IMR-90 (cell line): ENCODE data around the gene COG4. TPM values are rescaled to one million over a fixed set of nuclear protein-coding genes. Genes with fewer than 3 reads are reported as not detected.

ENCODE experiments used
- ATAC-seq: fragments of 200-7000 bp; cut with Tn5 transposase; 2 replicates; pipeline ENCODE4 v1.9.1; 2020; ENCODE audit warnings: low read depth, mild to moderate bottlenecking, moderate library complexity
- BruUV-seq: library from RNA; stranded (reverse); fragments of 400-500 nt; replicated peaks from 2 replicates; lab custom pipeline; 2021; lab: Mats Ljungman, UMichigan
- CTCF ChIA-PET: fragments of 300-600 bp; formaldehyde crosslinking; extraction: SDS; loops from one replicate; lab custom pipeline; 2021; ENCODE audit warnings: antibody characterized with exemption; lab: Yijun Ruan, JAX
- POLR2A ChIA-PET: fragments of 300-600 bp; sonication (Branson Sonifier 250); formaldehyde crosslinking; loops from one replicate; lab custom pipeline; 2022; ENCODE audit warnings: antibody characterized with exemption; ENCODE audit not compliant: unreplicated experiment; lab: Charles Lee
- DNase-seq: peaks from one replicate; pipeline ENCODE4 v3.0.0; 2013
- H2AFZ ChIP-seq: replicated peaks from 2 replicates; pipeline ENCODE3; 2013; ENCODE audit warnings: low read length, mild to moderate bottlenecking; ENCODE audit not compliant: poor library complexity
- H2AK5ac ChIP-seq: 2 replicates; pipeline ENCODE4 v1.6.1; 2013; ENCODE audit warnings: low read depth, low read length, inconsistent platforms
- H2AK9ac ChIP-seq: replicated peaks from 2 replicates; pipeline ENCODE3; 2013; ENCODE audit warnings: mild to moderate bottlenecking, low read depth, low read length, moderate library complexity; ENCODE audit not compliant: poor library complexity
- H2BK120ac ChIP-seq: 2 replicates; pipeline ENCODE4 v1.6.1; 2013; ENCODE audit warnings: low read depth, low read length, inconsistent platforms
- H2BK15ac ChIP-seq: 3 replicates; pipeline ENCODE4 v1.6.1; 2013; ENCODE audit warnings: low read depth, low read length, inconsistent platforms
- H2BK20ac ChIP-seq: 2 replicates; pipeline ENCODE4 v1.6.1; 2013; ENCODE audit warnings: low read depth, mild to moderate bottlenecking, inconsistent platforms, low read length, moderate library complexity
- H2BK5ac ChIP-seq: 2 replicates; pipeline ENCODE4 v1.6.1; 2013; ENCODE audit warnings: mild to moderate bottlenecking, low read depth, low read length, inconsistent platforms; ENCODE audit not compliant: poor library complexity, severe bottlenecking
- H3K14ac ChIP-seq: replicated peaks from 2 replicates; pipeline ENCODE4 v1.6.1; 2013; ENCODE audit warnings: low read depth, low read length, inconsistent platforms
- H3K18ac ChIP-seq: 2 replicates; pipeline ENCODE4 v1.6.1; 2013; ENCODE audit warnings: low read depth, low read length, control low read depth
- H3K23ac ChIP-seq: 2 replicates; pipeline ENCODE4 v1.6.1; 2013; ENCODE audit warnings: low read depth, low read length, inconsistent platforms
- H3K27ac ChIP-seq: 2 replicates; pipeline ENCODE4 v1.5.1; 2013; ENCODE audit warnings: mild to moderate bottlenecking, control low read depth, low read length; ENCODE audit not compliant: insufficient read depth
- H3K27me3 ChIP-seq: 2 replicates; pipeline ENCODE4 v1.6.1; 2013; ENCODE audit warnings: low read length; ENCODE audit not compliant: control insufficient read depth, insufficient read depth
- H3K36me3 ChIP-seq: 2 replicates; pipeline ENCODE4 v1.6.1; 2013; ENCODE audit warnings: low read length, mixed read lengths; ENCODE audit not compliant: control insufficient read depth, insufficient read depth
- H3K4ac ChIP-seq: 2 replicates; pipeline ENCODE4 v1.6.1; 2013; ENCODE audit warnings: low read depth, low read length, inconsistent platforms
- H3K4me1 ChIP-seq: 2 replicates; pipeline ENCODE4 v1.6.1; 2013; ENCODE audit warnings: low read length, mixed read lengths; ENCODE audit not compliant: control insufficient read depth, insufficient read depth
- H3K4me2 ChIP-seq: 2 replicates; pipeline ENCODE4 v1.6.1; 2013; ENCODE audit warnings: low read depth, mild to moderate bottlenecking, control low read depth, low read length, moderate library complexity
- H3K4me3 ChIP-seq: 2 replicates; pipeline ENCODE4 v1.5.1; 2013; ENCODE audit warnings: low read depth, mild to moderate bottlenecking, control low read depth, low read length, moderate library complexity; ENCODE audit not compliant: insufficient read depth
- H3K56ac ChIP-seq: 2 replicates; pipeline ENCODE4 v1.6.1; 2013; ENCODE audit warnings: low read length, inconsistent platforms; ENCODE audit not compliant: insufficient read depth; ENCODE audit errors: extremely low read depth
- H3K79me1 ChIP-seq, 2 experiments: 2 replicates each; pipeline ENCODE4 v1.6.1; 2013; ENCODE audit warnings: low read length in 2 of 2, inconsistent platforms in 1 of 2, low read depth in 1 of 2
- H3K9ac ChIP-seq: 2 replicates; pipeline ENCODE4 v1.6.1; 2013; ENCODE audit warnings: low read depth, low read length, control low read depth
- H3K9me1 ChIP-seq: 2 replicates; pipeline ENCODE4 v1.6.1; 2013; ENCODE audit warnings: low read length, inconsistent platforms; ENCODE audit not compliant: insufficient read depth
- H3K9me3 ChIP-seq: 2 replicates; pipeline ENCODE4 v1.6.1; 2013; ENCODE audit warnings: low read length; ENCODE audit not compliant: control insufficient read depth, insufficient read depth
- H4K20me1 ChIP-seq: 2 replicates; pipeline ENCODE4 v1.6.1; 2013; ENCODE audit warnings: low read length, inconsistent platforms; ENCODE audit not compliant: insufficient read depth
- H4K5ac ChIP-seq: 2 replicates; pipeline ENCODE4 v1.6.1; 2013; ENCODE audit warnings: mild to moderate bottlenecking, low read depth, low read length, control low read depth
- H4K8ac ChIP-seq, 2 experiments: 2 replicates each; pipeline ENCODE4 v1.6.1; 2013; ENCODE audit warnings: low read depth in 2 of 2, low read length in 2 of 2, control low read depth in 1 of 2, inconsistent platforms in 1 of 2
- H4K91ac ChIP-seq: 2 replicates; pipeline ENCODE4 v1.6.1; 2013; ENCODE audit warnings: low read depth, low read length, inconsistent platforms; ENCODE audit not compliant: insufficient read depth
- BHLHE40 ChIP-seq: fragments of 150-350 bp; IDR thresholded peaks from 2 replicates; pipeline ENCODE4 v1.6.1; 2016; ENCODE audit warnings: mild to moderate bottlenecking, low read depth, low read length
- MXI1 ChIP-seq: IDR thresholded peaks from 2 replicates; pipeline ENCODE4 v1.6.1; 2012; ENCODE audit warnings: low read depth, mild to moderate bottlenecking, low read length, moderate library complexity, borderline replicate concordance
- RFX5 ChIP-seq: IDR thresholded peaks from 2 replicates; pipeline ENCODE4 v1.8.0; 2012; ENCODE audit warnings: low read depth, mild to moderate bottlenecking, low read length, moderate library complexity
- WGBS, 2 experiments: methylation state at CpG; one replicate each; pipeline versions ENCODE4 v1.1.5 to v1.1.7; 2013; ENCODE audit warnings: missing lambda C conversion rate in 2 of 2; ENCODE audit not compliant: insufficient read length in 1 of 2; ENCODE audit errors: extremely low coverage in 2 of 2; 5-methylcytosine and 5-hydroxymethylcytosine counted together
- dilution Hi-C: fragments of 300-500 bp; cut with HindIII; formaldehyde crosslinking; loops from one replicate; pipeline ENCODE4 v1.14.3; 2018; ENCODE audit warnings: low sequenced_read_pairs; ENCODE audit not compliant: unreplicated experiment
- in situ Hi-C: fragments of 300-500 bp; cut with MboI; formaldehyde crosslinking; loops from 3 replicates; pipeline ENCODE4 v1.14.3; 2019; ENCODE audit warnings: low sequenced_read_pairs, inconsistent platforms, mixed read lengths
- intact Hi-C: fragments of 100-400 bp; cut with micrococcal nuclease; formaldehyde crosslinking; loops from 2 replicates; pipeline ENCODE4 v1.10.0; 2022
- polyA plus RNA-seq, 3 experiments: library from polyadenylated mRNA; depleted of rRNA; stranded (reverse); fragments of >200 nt; gene quantifications; 2 replicates each; pipeline ENCODE4 v1.2.3, GENCODE V29; 2012; ENCODE audit warnings: low replicate concordance in 1 of 3
- total RNA-seq: library from RNA; depleted of rRNA; stranded (reverse); fragments of >200 nt; gene quantifications from 2 replicates; pipeline ENCODE4 v1.2.3, GENCODE V29; 2012

The COG4 gene
- total and polyA plus RNA-seq, 2 of the 4 experiments (the other 2 are of a cell fraction), result 47.5 to 96.1 TPM

GRCh38 chr16:70467113-70467512 is 56.2 kb downstream of the COG4 start:
- Histone ChIP-seq H3K79me1 (no peaks in the 10 kb centered on the region), H2AK5ac (no peak overlapping the region), H4K20me1 (no peaks in the 10 kb centered on the region; the same call in 1 of the 2 replicates), H3K27me3 (no peaks in the 10 kb centered on the region), H4K91ac (no peak overlapping the region), H3K27ac (no peak overlapping the region), H3K14ac (no peak overlapping the region), H3K9me3 (no peaks in the 10 kb centered on the region), H2BK20ac (no peak overlapping the region), H4K5ac (no peak overlapping the region), H2BK120ac (no peak overlapping the region), H3K9ac (no peak overlapping the region), H3K4ac (no peak overlapping the region), H3K56ac (no peak overlapping the region), H3K36me3 (peaks cover 12% of the 10 kb centered on the region), H3K4me1 (peaks cover 2% of the 10 kb centered on the region; the same call in 1 of the 2 replicates), H3K4me2 (no peak overlapping the region), H4K8ac (no peak overlapping the region), H3K18ac (no peak overlapping the region), H2AFZ (no peak overlapping the region), H3K9me1 (0 out of 2 replicates have a peak, but pooled peaks cover 2% of the 10 kb centered on the region), H3K23ac (no peak overlapping the region), H2BK15ac (no peak overlapping the region), H2BK5ac (no peak overlapping the region), H3K4me3 (no peak overlapping the region), H2AK9ac (peak overlapping the region; percentile 78)
- TF ChIP-seq BHLHE40, result no peak
- no peak for TF ChIP-seq RFX5
- no peak for TF ChIP-seq MXI1
- DNase-seq (no peak), ATAC-seq (no peak)
- POLR2A ChIA-PET, result no interaction called here
- intact Hi-C loops, result no loop called here
- BruUV-seq, result no TSS peak
- CTCF ChIA-PET, result no interaction called here
- in situ Hi-C loops, result no loop called here
- 20% methylated on average over 1 of the region's 11 CpGs; no CpG with 5 or more reads in 1 of the 2 experiments for WGBS, 2 experiments
- dilution Hi-C loops, result no loop called here
